AG10803 (cell line): ENCODE results near the gene EPHB1.

Experiments used
- DNase-seq: peaks from one replicate; pipeline ENCODE4 v3.0.0; 2010; ENCODE audit warnings: low read depth
- H3K4me3 ChIP-seq: 2 replicates; pipeline ENCODE4 v1.5.1; 2011; ENCODE audit warnings: mild to moderate bottlenecking, low read length, control low read depth
- CTCF ChIP-seq: conservative IDR thresholded peaks from 2 replicates; pipeline ENCODE4 v1.5.1; 2011; ENCODE audit warnings: mild to moderate bottlenecking, low read length, control low read depth, inconsistent platforms

EPHB1 gene

GRCh38 chr3:134903837-134904236, 108.8 kb downstream of the EPHB1 start:
- no peak for TF ChIP-seq CTCF
- no peak for DNase-seq
- no peak overlapping the region for H3K4me3 ChIP-seq

GRCh38 chr3:134904241-134904771, 109.2 kb downstream of the EPHB1 start:
- TF ChIP-seq CTCF = no peak
- H3K4me3 ChIP-seq = no peak overlapping the region
- no peak for DNase-seq

GRCh38 chr3:134904776-134905646, 110.0 kb downstream of the EPHB1 start:
- TF ChIP-seq CTCF = no peak
- no peak overlapping the region for H3K4me3 ChIP-seq
- no peak for DNase-seq

GRCh38 chr3:134905647-134905935, 110.5 kb downstream of the EPHB1 start:
- no peak for DNase-seq
- TF ChIP-seq CTCF = no peak
- H3K4me3 ChIP-seq = no peak overlapping the region

- no peak for TF ChIP-seq CTCF
- no peak for DNase-seq
- H3K4me3 ChIP-seq = no peak overlapping the region
These were observed 113.2 kb downstream of the EPHB1 start for GRCh38 chr3:134908271-134908670.

GRCh38 chr3:134910026-134910425, 115.0 kb downstream of the EPHB1 start:
- no peak for DNase-seq

More at GRCh38 chr3:134910026-134910425, 115.0 kb downstream of the EPHB1 start:
- H3K4me3 ChIP-seq = no peak overlapping the region
- TF ChIP-seq CTCF = no peak
